ENCODE data around the gene TUSC2. TPM values are rescaled to one million over a fixed set of nuclear protein-coding genes. Genes with fewer than 3 reads are reported as not detected.

Gene TUSC2
- total and polyA plus RNA-seq, 12 donors = 23.7 to 59.1 (median 27.0) TPM

- DNase-seq (no peak), ATAC-seq (no peak)
- no peak for TF ChIP-seq CTCF (IDR thresholded peaks at IDR 0.05)
- Histone ChIP-seq H3K4me3 (no peak overlapping the region), H3K27me3 (no peaks in the 10 kb centered on the region), H3K9me3 (peaks cover 0 to 7% (median 0%) of the 10 kb centered on the region in 11 donors), H3K36me3 (peaks cover 0 to 16% (median 0%) of the 10 kb centered on the region in 9 donors), H3K27ac (peak overlapping the region in 1 of 10 donors; percentile 26), H3K4me1 (peaks cover 14 to 44% (median 38%) of the 10 kb centered on the region in 9 donors)
- intact Hi-C loops (cut with DNase I) = loop anchor here in 1 of 10 donors (5.0 kb wide), 1 partner anchor 33 kb away; no protein-coding TSS in a partner anchor
Measured at GRCh38 chr3:50304601-50305000, 23.4 kb downstream of the TUSC2 start.

GRCh38 chr3:50303013-50303815, 24.8 kb downstream of the TUSC2 start, which contains the start of gene HYAL1:
HYAL1 (minus strand) TSS chr3:50303574; CDS start chr3:50302956, 618 bp downstream.
- Histone ChIP-seq H3K36me3 (peaks cover 0 to 12% (median 0%) of the 10 kb centered on the region in 9 donors), H3K27ac (peak within 1 kb of the TSS; percentile 66 to 95 (median 94)), H3K4me1 (peaks cover 20 to 53% (median 45%) of the 10 kb centered on the region in 9 donors), H3K27me3 (no peaks in the 10 kb centered on the region), H3K9me3 (no peaks in the 10 kb centered on the region), H3K4me3 (peak within 1 kb of the TSS; percentile 45 to 82 (median 56))
- DNase-seq (peak; percentile 90 to 91), ATAC-seq (peak; percentile 32 to 69 (median 56))
- TF ChIP-seq CTCF (IDR thresholded peaks at IDR 0.05) = peak in 7 of 9 donors; percentile 22 to 60 (median 31)
- WGBS, 2 donors = 26 to 33% methylated on average over 14 of the region's 14 CpGs
- intact Hi-C loops (cut with DNase I) = loop anchor here in 2 of 10 donors (1.0 to 5.0 kb wide), 2 partner anchors 18 to 34 kb away; no protein-coding TSS in a partner anchor

GRCh38 chr3:50302095-50303012, 25.7 kb downstream of the TUSC2 start:
- no peak for TF ChIP-seq CTCF (IDR thresholded peaks at IDR 0.05)
- Histone ChIP-seq H3K36me3 (peaks cover 0 to 15% (median 0%) of the 10 kb centered on the region in 9 donors), H3K9me3 (no peaks in the 10 kb centered on the region), H3K27me3 (no peaks in the 10 kb centered on the region), H3K27ac (peak overlapping the region; percentile 66 to 95 (median 94)), H3K4me3 (peak overlapping the region; percentile 45 to 82 (median 56)), H3K4me1 (peaks cover 22 to 59% (median 52%) of the 10 kb centered on the region in 9 donors)
- 72 to 85% methylated on average over 32 of the region's 32 CpGs for WGBS, 2 donors
- ATAC-seq = no peak
- intact Hi-C loops (cut with DNase I) = loop anchor here in 2 of 10 donors (1.0 to 5.0 kb wide), 2 partner anchors 19 to 35 kb away; no protein-coding TSS in a partner anchor
- DNase-seq = no peak
